Motor neuron (in vitro differentiated cells): ENCODE data around the gene CDC5L. TPM values are rescaled to one million over a fixed set of nuclear protein-coding genes. Genes with fewer than 3 reads are reported as not detected.

Experiments
- ATAC-seq, 8 experiments: fragments of 200-7000 bp; cut with Tn5 transposase; replicated peaks in 6 of 8; 2 replicates each; pipeline ENCODE4 v1.8.0; 2021; ENCODE audit warnings: mild to moderate bottlenecking in 8 of 8, moderate library complexity in 8 of 8
- H3K27ac ChIP-seq, 2 donors: fragments of 250-450 bp; sonication (Bioruptor Pico); 2 replicates each; pipeline ENCODE4 v1.9.0; 2021; ENCODE audit warnings: antibody characterized with exemption in 2 of 2, mild to moderate bottlenecking in 2 of 2, moderate library complexity in 1 of 2
- H3K4me1 ChIP-seq, 2 donors: fragments of 250-450 bp; sonication (Bioruptor Pico); replicated peaks in 1 of 2; 2 replicates each; pipeline ENCODE4 v1.6.1; 2021; ENCODE audit warnings: antibody characterized with exemption in 2 of 2, mild to moderate bottlenecking in 2 of 2, moderate library complexity in 1 of 2
- H3K4me3 ChIP-seq, 5 donors: fragments of 250-450 bp; sonication (Bioruptor Pico); 2 replicates each; pipeline ENCODE4 v1.9.0; 2021; ENCODE audit warnings: antibody characterized with exemption in 5 of 5, mild to moderate bottlenecking in 5 of 5, moderate library complexity in 4 of 5
- WGBS, 10 experiments: fragments of 450-650 bp; shearing (Covaris generic); methylation state at CpG; one replicate each; pipeline ENCODE4 v1.0.0; 2022; 5-methylcytosine and 5-hydroxymethylcytosine counted together
- in situ Hi-C, 9 experiments: fragments of 400-800 bp; cut with MboI; loops; one replicate each; pipeline ENCODE4 v1.15.0; 2021; ENCODE audit warnings: low sequenced_read_pairs in 9 of 9, low pct_unique_long_range_greater_than_20kb in 2 of 9; ENCODE audit not compliant: unreplicated experiment in 9 of 9
- total RNA-seq, 8 experiments: library from RNA; unstranded; fragments of 300-600 nt; gene quantifications; 2 replicates each; pipeline versions ENCODE4 v1.2.3 to v1.2.4, GENCODE V29; 2022

The CDC5L gene
- total RNA-seq, 8 experiments from 2014 or later = 15.4 to 39.9 (median 27.6) TPM

GRCh38 chr6:44466955-44467354, 79.4 kb downstream of the CDC5L start:
- no peak for ATAC-seq
- 43 to 100% (median 93%) methylated on average over 2 to 3 of the region's 3 CpGs; no CpG with 5 or more reads in 2 of the 10 experiments for WGBS, 10 experiments
- in situ Hi-C loops = loop anchor here in 1 of 9 experiments (25.0 kb wide), 1 partner anchor 1445 kb away; no protein-coding TSS in a partner anchor
- H3K4me1 ChIP-seq = no peaks in the 10 kb centered on the region
- no peak overlapping the region for H3K27ac ChIP-seq
- H3K4me3 ChIP-seq = no peak overlapping the region

- Histone ChIP-seq H3K4me1 (no peaks in the 10 kb centered on the region), H3K27ac (no peak overlapping the region), H3K4me3 (no peak overlapping the region)
- WGBS, 10 experiments = 38 to 86% (median 65%) methylated on average over 2 to 6 of the region's 6 CpGs
- no peak for ATAC-seq
- in situ Hi-C loops = loop anchor here in 1 of 9 experiments (25.0 kb wide), 1 partner anchor 1443 kb away; no protein-coding TSS in a partner anchor
Observed at GRCh38 chr6:44468835-44469234, 81.3 kb downstream of the CDC5L start.

- peaks cover 0 to 2% of the 10 kb centered on the region in 2 donors for H3K4me1 ChIP-seq
- in situ Hi-C loops = loop anchor here in 2 of 9 experiments (10.0 to 25.0 kb wide), 2 partner anchors 1245 to 1442 kb away; no protein-coding TSS in a partner anchor
- WGBS, 10 experiments = 0 to 100% (median 80%) methylated on average over 1 to 7 of the region's 7 CpGs; no CpG with 5 or more reads in 4 of the 10 experiments
- H3K27ac ChIP-seq = no peak overlapping the region
- peak in 2 of 8 experiments; percentile 17 to 52 for ATAC-seq
- H3K4me3 ChIP-seq = no peak overlapping the region
Observed at GRCh38 chr6:44470115-44470464, 82.6 kb downstream of the CDC5L start.

GRCh38 chr6:44470746-44471145, 83.2 kb downstream of the CDC5L start:
- in situ Hi-C loops = loop anchor here in 2 of 9 experiments (10.0 to 25.0 kb wide), 2 partner anchors 1244 to 1442 kb away; no protein-coding TSS in a partner anchor
- WGBS, 10 experiments = 29 to 100% (median 78%) methylated on average over 1 to 2 of the region's 2 CpGs
- peaks cover 3 to 8% of the 10 kb centered on the region in 2 donors for H3K4me1 ChIP-seq
- ATAC-seq = no peak
- no peak overlapping the region for H3K4me3 ChIP-seq
- H3K27ac ChIP-seq = no peak overlapping the region

GRCh38 chr6:44471271-44471981, 83.9 kb downstream of the CDC5L start:
- Histone ChIP-seq H3K27ac (no peak overlapping the region), H3K4me1 (peaks cover 9 to 15% of the 10 kb centered on the region in 2 donors), H3K4me3 (no peak overlapping the region)
- WGBS, 10 experiments = 40 to 96% (median 80%) methylated on average over 2 to 14 of the region's 15 CpGs
- in situ Hi-C loops = loop anchor here in 2 of 9 experiments (10.0 to 25.0 kb wide), 2 partner anchors 1243 to 1441 kb away; no protein-coding TSS in a partner anchor
- no peak for ATAC-seq

- peaks cover 9 to 15% of the 10 kb centered on the region in 2 donors for H3K4me1 ChIP-seq
- ATAC-seq = no peak
- in situ Hi-C loops = loop anchor here in 2 of 9 experiments (10.0 to 25.0 kb wide), 2 partner anchors 1242 to 1440 kb away; no protein-coding TSS in a partner anchor
- no peak overlapping the region for H3K4me3 ChIP-seq
- no peak overlapping the region for H3K27ac ChIP-seq
- 35 to 100% (median 59%) methylated on average over 1 to 10 of the region's 13 CpGs; no CpG with 5 or more reads in 3 of the 10 experiments for WGBS, 10 experiments
Observed at GRCh38 chr6:44472250-44472945, 84.9 kb downstream of the CDC5L start.

GRCh38 chr6:44473393-44474189, 86.1 kb downstream of the CDC5L start:
- Histone ChIP-seq H3K27ac (no peak overlapping the region), H3K4me3 (no peak overlapping the region), H3K4me1 (peaks cover 9 to 15% of the 10 kb centered on the region in 2 donors)
- in situ Hi-C loops = loop anchor here in 2 of 9 experiments (10.0 to 25.0 kb wide), 2 partner anchors 1241 to 1439 kb away; no protein-coding TSS in a partner anchor
- ATAC-seq = no peak
- 44 to 100% (median 80%) methylated on average over 1 to 10 of the region's 19 CpGs; no CpG with 5 or more reads in 1 of the 10 experiments for WGBS, 10 experiments

GRCh38 chr6:44474190-44474631, 86.7 kb downstream of the CDC5L start:
- H3K27ac ChIP-seq = no peak overlapping the region
- in situ Hi-C loops = loop anchor here in 2 of 9 experiments (10.0 to 25.0 kb wide), 2 partner anchors 1241 to 1438 kb away; no protein-coding TSS in a partner anchor
- 45 to 100% (median 90%) methylated on average over 1 to 2 of the region's 9 CpGs; no CpG with 5 or more reads in 5 of the 10 experiments for WGBS, 10 experiments
- ATAC-seq = no peak
- H3K4me3 ChIP-seq = no peak overlapping the region
- peaks cover 9 to 15% of the 10 kb centered on the region in 2 donors for H3K4me1 ChIP-seq

- in situ Hi-C loops = loop anchor here in 3 of 9 experiments (10.0 to 25.0 kb wide), 3 partner anchors 1238 to 1438 kb away; no protein-coding TSS in a partner anchor
- WGBS, 10 experiments = 0 to 80% (median 17%) methylated on average over 1 of the region's 1 CpG; no CpG with 5 or more reads in 5 of the 10 experiments
- H3K4me1 ChIP-seq = peaks cover 9 to 15% of the 10 kb centered on the region in 2 donors
- no peak overlapping the region for H3K4me3 ChIP-seq
- no peak for ATAC-seq
- H3K27ac ChIP-seq = no peak overlapping the region
Observed at GRCh38 chr6:44474643-44475042, 87.1 kb downstream of the CDC5L start.

- no peak overlapping the region for H3K27ac ChIP-seq
- no peak overlapping the region for H3K4me3 ChIP-seq
- 0 to 80% (median 60%) methylated on average over 1 to 3 of the region's 6 CpGs; no CpG with 5 or more reads in 5 of the 10 experiments for WGBS, 10 experiments
- in situ Hi-C loops = loop anchor here in 3 of 9 experiments (10.0 to 25.0 kb wide), 2 partner anchors 1237 to 1239 kb away; no protein-coding TSS in a partner anchor
- peaks cover 9 to 15% of the 10 kb centered on the region in 2 donors for H3K4me1 ChIP-seq
- ATAC-seq = peak in 4 of 8 experiments; percentile 43 to 53 (median 48)
Observed at GRCh38 chr6:44475417-44475778, 87.9 kb downstream of the CDC5L start.

GRCh38 chr6:44475779-44476434, 88.4 kb downstream of the CDC5L start:
- WGBS, 10 experiments = 0 to 100% (median 88%) methylated on average over 1 to 7 of the region's 23 CpGs; no CpG with 5 or more reads in 3 of the 10 experiments
- Histone ChIP-seq H3K4me3 (no peak overlapping the region), H3K27ac (peak overlapping the region; percentile 44 to 82), H3K4me1 (peaks cover 9 to 15% of the 10 kb centered on the region in 2 donors)
- peak; percentile 96 to 99 (median 97) for ATAC-seq
- in situ Hi-C loops = loop anchor here in 3 of 9 experiments (10.0 to 25.0 kb wide), 2 partner anchors 1236 to 1239 kb away; no protein-coding TSS in a partner anchor
